Left lung (tissue), 10 donors: ENCODE results near the gene S100A16. TPM values are rescaled to one million over a fixed set of nuclear protein-coding genes. Genes with fewer than 3 reads are reported as not detected.

Experiments used
- ATAC-seq: fragments of 200-7000 bp; cut with Tn5 transposase; one replicate; pipeline ENCODE4 v1.9.1; 2020; ENCODE audit warnings: moderate library complexity
- DNase-seq, 4 donors: peaks; one replicate each; pipeline ENCODE4 v3.0.0-alpha.2; 2013 to 2020
- H3K27ac ChIP-seq, 2 donors: fragments of 200-600 bp; sonication (generic) in 1 of 2; one replicate each; pipeline versions ENCODE4 v1.5.0 to v1.8.0; 2020 to 2021
- H3K27me3 ChIP-seq, 2 donors: fragments of 200-600 bp; sonication (generic) in 1 of 2; one replicate each; pipeline versions ENCODE4 v1.5.0 to v1.8.0; 2020 to 2021
- H3K36me3 ChIP-seq, 2 donors: fragments of 200-600 bp; sonication (generic) in 1 of 2; one replicate each; pipeline versions ENCODE4 v1.5.0 to v1.8.0; 2020 to 2021
- H3K4me1 ChIP-seq, 2 donors: fragments of 200-600 bp; one replicate each; pipeline ENCODE4 v1.8.0; 2021
- H3K4me3 ChIP-seq, 2 donors: fragments of 200-600 bp; sonication (generic) in 1 of 2; one replicate each; pipeline versions ENCODE4 v1.5.0 to v1.8.0; 2020 to 2021; ENCODE audit warnings: mild to moderate bottlenecking in 1 of 2
- H3K9me3 ChIP-seq, 2 donors: fragments of 200-600 bp; sonication (generic) in 1 of 2; one replicate each; pipeline versions ENCODE4 v1.5.0 to v1.8.0; 2020 to 2021
- intact Hi-C, 2 donors: fragments of 100-400 bp; cut with DNase I; formaldehyde crosslinking; loops; one replicate each; pipeline versions ENCODE4 v1.11.2 to v1.14.2; 2022
- polyA plus RNA-seq, 6 donors: library from polyadenylated mRNA; unstranded; fragments of 120-200 nt; gene quantifications; one replicate each; pipeline ENCODE4 v1.2.1, GENCODE V29; 2013; ENCODE audit not compliant: insufficient read length in 6 of 6
- total RNA-seq, 2 donors: library from RNA; stranded (reverse); fragmentation: NEBNext Ultra II Directional; extraction: Animal tissue kit (Norgen Biotek cat#: 25700); gene quantifications; one replicate each; pipeline ENCODE4 v1.2.1, GENCODE V29; 2021
- TF ChIP-seq, protein P1 (sequence below), 2 donors: fragments of 200-600 bp; sonication (generic) in 1 of 2; IDR thresholded peaks; one replicate each; pipeline versions ENCODE4 v1.5.0 to v1.8.0; 2021; ENCODE audit warnings: antibody characterized with exemption in 2 of 2
- donor health status: DM: no; HTN: yes; CAD: no.
- donor health status: DM: no; HTN: no; CAD: no.

S100A16 gene
- total and polyA plus RNA-seq, 8 donors, result 118 to 160 (median 144) TPM

DNA sequence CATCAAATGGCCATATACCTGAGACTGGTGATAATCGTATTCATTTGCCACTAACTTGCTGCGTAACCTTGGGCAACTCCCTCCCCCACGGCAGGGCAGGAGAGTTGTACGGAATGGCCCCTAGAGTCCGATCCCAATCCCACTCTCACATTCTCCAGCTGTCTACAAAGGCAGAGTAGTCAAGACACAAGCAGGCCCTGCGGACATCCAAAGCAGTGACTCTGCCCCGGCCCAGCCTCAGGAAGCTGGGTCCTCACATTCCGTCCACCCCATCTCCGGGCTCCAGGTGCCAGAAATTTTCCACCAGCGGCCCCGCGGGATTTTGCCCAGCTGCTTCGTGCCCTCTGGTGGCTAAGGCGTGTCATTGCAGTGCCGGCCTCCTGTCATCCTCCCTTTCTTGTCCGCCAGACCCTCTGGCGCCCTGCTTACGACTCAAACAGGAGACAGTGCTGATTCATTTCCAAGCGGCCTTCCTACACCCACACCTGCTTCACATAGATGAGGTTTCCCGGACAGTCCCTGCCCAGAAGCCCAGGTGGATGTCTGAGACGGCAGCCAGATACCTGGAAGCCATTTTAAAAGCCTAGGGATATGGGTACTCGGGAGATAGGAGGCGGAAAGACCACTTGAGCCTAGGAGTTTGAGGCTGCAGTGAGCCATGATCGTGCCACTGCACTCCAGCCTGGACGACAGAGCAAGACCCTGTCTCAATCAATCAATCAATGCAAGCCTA lies 44.4 kb downstream of the S100A16 start:
- DNase-seq, result peak; percentile 76 to 96 (median 88)
- H3K36me3 ChIP-seq, result no peaks in the 10 kb centered on the region
- H3K27ac ChIP-seq, result peak overlapping the region; percentile 95 to 98
- intact Hi-C loops, result loop anchor here (5.0 to 10.0 kb wide), 3 partner anchors 36 to 56 kb away; no protein-coding TSS in a partner anchor
- peak; percentile 45 for ATAC-seq
- H3K27me3 ChIP-seq, result no peaks in the 10 kb centered on the region
- peaks cover 37 to 77% of the 10 kb centered on the region in 2 donors for H3K4me1 ChIP-seq
- TF ChIP-seq, protein P1, sequence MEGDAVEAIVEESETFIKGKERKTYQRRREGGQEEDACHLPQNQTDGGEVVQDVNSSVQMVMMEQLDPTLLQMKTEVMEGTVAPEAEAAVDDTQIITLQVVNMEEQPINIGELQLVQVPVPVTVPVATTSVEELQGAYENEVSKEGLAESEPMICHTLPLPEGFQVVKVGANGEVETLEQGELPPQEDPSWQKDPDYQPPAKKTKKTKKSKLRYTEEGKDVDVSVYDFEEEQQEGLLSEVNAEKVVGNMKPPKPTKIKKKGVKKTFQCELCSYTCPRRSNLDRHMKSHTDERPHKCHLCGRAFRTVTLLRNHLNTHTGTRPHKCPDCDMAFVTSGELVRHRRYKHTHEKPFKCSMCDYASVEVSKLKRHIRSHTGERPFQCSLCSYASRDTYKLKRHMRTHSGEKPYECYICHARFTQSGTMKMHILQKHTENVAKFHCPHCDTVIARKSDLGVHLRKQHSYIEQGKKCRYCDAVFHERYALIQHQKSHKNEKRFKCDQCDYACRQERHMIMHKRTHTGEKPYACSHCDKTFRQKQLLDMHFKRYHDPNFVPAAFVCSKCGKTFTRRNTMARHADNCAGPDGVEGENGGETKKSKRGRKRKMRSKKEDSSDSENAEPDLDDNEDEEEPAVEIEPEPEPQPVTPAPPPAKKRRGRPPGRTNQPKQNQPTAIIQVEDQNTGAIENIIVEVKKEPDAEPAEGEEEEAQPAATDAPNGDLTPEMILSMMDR (IDR thresholded peaks at IDR 0.05), result peak; percentile 98
- H3K9me3 ChIP-seq, result no peaks in the 10 kb centered on the region
- H3K4me3 ChIP-seq, result peak overlapping the region in 1 of 2 donors; percentile 17

- Histone ChIP-seq H3K9me3 (no peaks in the 10 kb centered on the region), H3K27ac (peak overlapping the region; percentile 95 to 98), H3K4me1 (peaks cover 35 to 72% of the 10 kb centered on the region in 2 donors), H3K36me3 (no peaks in the 10 kb centered on the region), H3K4me3 (peak overlapping the region in 1 of 2 donors; percentile 17), H3K27me3 (no peaks in the 10 kb centered on the region)
- intact Hi-C loops, result loop anchor here (5.0 to 10.0 kb wide), 3 partner anchors 35 to 55 kb away; no protein-coding TSS in a partner anchor
- no peak for DNase-seq
- no peak for ATAC-seq
- TF ChIP-seq, protein P1 (IDR thresholded peaks at IDR 0.05), result no peak
Observed at GRCh38 chr1:153567621-153568366, 45.1 kb downstream of the S100A16 start.

DNA sequence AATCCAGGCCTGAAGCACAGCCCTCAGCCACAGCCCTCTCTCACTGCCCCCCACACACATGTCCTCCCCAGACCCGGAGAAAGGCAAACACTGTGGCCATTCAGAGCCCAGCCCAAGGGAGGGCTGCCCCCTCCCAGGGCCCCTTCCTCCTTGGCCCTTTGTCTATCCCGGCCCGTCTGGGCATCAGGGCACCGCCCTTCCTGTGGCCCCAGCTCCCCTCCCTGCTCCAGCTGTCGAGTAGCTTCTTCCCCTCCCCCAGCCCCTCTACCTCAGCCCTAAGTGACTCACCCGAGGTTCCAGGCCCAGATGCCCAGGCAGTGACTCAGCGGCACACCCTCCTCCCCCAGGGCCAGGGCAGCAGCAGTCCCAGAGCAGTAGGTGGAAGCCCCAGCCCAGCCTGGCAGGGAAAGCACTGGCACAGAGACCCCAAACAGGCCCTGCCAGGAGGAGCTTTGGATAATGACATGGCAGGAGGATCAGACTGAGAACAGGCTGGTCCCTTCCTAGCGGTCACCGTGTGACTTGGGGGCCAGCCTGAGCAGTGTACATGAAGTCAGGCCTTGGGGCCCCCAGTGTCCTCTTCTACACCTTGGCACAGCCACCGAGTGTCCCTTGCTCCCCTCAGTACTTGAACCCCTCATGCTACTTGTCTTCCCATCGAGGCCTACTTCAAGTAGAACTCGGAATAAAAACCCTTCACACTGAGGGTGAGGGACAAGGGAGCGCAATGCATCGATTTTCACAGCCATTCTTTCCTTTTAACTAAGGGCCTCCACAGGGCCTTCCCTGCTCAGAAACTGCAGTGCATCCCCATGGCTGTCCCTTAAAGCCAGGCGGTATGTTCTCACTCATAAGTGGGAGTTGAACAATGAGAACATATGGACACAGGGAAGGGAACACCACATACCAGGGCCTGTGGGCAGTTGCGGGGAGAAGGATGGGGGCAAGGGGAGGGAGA lies 46.2 kb downstream of the S100A16 start:
- H3K4me3 ChIP-seq, result peak overlapping the region in 1 of 2 donors; percentile 18
- TF ChIP-seq, protein P1 (IDR thresholded peaks at IDR 0.05), result peak in 1 of 2 donors; percentile 19
- peak; percentile 89 for ATAC-seq
- peak overlapping the region; percentile 95 to 98 for H3K27ac ChIP-seq
- H3K9me3 ChIP-seq, result no peaks in the 10 kb centered on the region
- H3K27me3 ChIP-seq, result no peaks in the 10 kb centered on the region
- DNase-seq, result peak; percentile 36 to 99 (median 91)
- intact Hi-C loops, result loop anchor here (5.0 to 10.0 kb wide), 3 partner anchors 34 to 54 kb away; no protein-coding TSS in a partner anchor
- no peaks in the 10 kb centered on the region for H3K36me3 ChIP-seq
- peaks cover 33 to 61% of the 10 kb centered on the region in 2 donors for H3K4me1 ChIP-seq

DNA sequence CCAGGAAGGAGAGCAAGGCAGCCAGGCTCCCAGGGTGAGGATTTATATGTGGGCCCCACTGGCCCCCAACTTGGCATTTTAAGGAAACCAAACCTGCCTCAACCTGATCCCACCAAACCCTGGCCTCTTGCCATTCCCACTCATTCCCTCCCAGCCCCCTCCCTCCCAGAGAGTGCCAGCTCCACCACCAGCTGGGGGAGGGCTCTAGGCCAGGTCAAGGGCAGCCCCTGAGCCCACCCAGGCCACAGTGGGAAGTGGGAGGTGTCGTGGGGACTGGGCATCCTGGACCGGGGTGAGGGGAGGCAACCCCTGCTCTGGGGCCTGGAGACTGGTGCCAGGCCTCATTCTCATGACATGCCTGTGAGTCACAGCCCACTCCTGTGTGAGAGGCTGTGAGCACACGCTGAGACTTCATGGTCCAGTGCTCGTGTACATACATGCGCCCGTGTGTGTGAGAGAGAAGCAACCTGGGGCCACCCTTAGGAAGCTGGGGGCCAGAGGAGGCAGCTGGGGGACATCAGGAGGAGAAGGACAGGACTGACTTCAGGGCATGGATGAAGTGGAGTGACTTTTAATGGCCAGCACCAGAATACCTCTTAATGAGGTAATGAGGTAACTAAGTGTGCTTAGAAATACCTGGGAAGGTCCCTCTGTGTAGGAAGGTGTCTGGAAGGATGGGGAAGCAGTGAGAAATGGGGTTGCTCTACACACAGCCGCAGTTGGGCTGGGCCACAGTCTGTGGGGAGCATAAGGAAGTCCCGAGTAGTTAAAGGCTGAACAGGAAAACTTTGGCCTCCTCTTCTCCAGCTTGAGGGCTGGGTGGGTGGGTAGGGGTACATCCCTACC lies 47.2 kb downstream of the S100A16 start, which contains the start of gene S100A2:
S100A2 (minus strand) TSS at position 316 of the 846 bp plus-strand sequence. CDS start 1,967 bp downstream, outside the sequence.
- DNase-seq, result peak in 3 of 4 donors; percentile 29 to 89 (median 81)
- H3K36me3 ChIP-seq, result no peaks in the 10 kb centered on the region
- no peaks in the 10 kb centered on the region for H3K27me3 ChIP-seq
- peaks cover 33 to 58% of the 10 kb centered on the region in 2 donors for H3K4me1 ChIP-seq
- H3K9me3 ChIP-seq, result no peaks in the 10 kb centered on the region
- intact Hi-C loops, result loop anchor here (5.0 to 10.0 kb wide), 3 partner anchors 33 to 53 kb away; no protein-coding TSS in a partner anchor
- TF ChIP-seq, protein P1 (IDR thresholded peaks at IDR 0.05), result no peak
- H3K27ac ChIP-seq, result peak within 1 kb of the TSS; percentile 95 to 98
- peak within 1 kb of the TSS in 1 of 2 donors; percentile 18 for H3K4me3 ChIP-seq
- ATAC-seq, result peak; percentile 70
